Ramos (cell line): ENCODE data around the gene CLRN1.
"Not testable (repeated sequence)": the region's sequence is repeated elsewhere in the genome, so short reads cannot be mapped to it uniquely, and the experiment has no call there.

ENCODE experiments used
- in situ Hi-C: fragments of 300-500 bp; cut with MboI; formaldehyde crosslinking; loops from one replicate; pipeline ENCODE4 v1.14.3; 2022; ENCODE audit warnings: low sequenced_read_pairs; ENCODE audit not compliant: unreplicated experiment

CLRN1 gene, protein sequence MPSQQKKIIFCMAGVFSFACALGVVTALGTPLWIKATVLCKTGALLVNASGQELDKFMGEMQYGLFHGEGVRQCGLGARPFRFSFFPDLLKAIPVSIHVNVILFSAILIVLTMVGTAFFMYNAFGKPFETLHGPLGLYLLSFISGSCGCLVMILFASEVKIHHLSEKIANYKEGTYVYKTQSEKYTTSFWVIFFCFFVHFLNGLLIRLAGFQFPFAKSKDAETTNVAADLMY

DNA sequence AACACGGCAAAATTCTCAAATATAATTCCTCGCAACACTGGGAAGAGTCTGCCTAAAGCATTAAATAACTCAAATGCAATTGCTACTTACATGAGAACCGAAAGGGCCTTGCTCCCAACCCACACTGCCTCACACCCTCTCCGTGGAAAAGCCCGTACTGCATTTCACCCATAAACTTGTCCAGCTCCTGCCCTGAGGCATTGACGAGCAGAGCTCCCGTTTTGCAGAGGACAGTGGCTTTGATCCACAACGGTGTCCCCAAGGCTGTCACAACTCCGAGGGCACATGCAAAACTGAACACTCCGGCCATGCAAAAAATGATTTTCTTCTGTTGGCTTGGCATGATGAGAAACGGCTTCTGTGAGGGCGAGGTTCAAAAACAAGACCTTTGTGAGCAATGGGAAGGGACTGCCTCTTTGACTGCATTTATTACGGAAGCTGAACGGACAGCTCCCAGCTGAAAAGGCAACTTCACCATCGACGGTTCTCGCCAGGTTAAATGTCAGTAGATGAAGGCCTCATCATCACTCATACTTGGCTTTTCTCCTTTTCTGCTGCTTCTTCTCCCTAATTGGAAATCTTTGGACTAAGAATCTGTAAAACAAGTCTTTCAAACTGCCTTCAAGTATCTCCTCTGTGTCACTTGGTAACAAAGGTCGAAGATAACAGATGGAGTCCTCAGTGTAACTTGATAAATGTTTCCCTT is at the start of gene CLRN1:
Gene CLRN1, minus strand, starts transcription at position 362 of the 706 bp plus-strand sequence. Its CDS starts 19 bp downstream, at position 343.
- in situ Hi-C loops, result no loop called here

DNA sequence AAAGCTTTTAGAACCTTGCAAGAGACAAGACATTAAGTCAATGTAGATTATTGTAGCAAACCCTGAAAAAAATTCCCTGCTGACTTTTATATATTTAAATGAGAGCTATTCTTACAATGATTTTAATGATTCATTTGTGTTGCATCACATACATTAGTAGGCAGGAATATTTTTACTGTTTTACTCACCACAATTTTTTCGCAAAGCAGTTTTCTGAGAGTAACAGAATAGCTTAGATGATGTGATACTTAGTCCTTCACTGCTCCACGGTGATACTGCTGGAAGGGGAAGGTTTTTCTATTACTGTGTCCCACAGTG is 43.9 kb upstream of the CLRN1 start:
- in situ Hi-C loops, result no loop called here

DNA sequence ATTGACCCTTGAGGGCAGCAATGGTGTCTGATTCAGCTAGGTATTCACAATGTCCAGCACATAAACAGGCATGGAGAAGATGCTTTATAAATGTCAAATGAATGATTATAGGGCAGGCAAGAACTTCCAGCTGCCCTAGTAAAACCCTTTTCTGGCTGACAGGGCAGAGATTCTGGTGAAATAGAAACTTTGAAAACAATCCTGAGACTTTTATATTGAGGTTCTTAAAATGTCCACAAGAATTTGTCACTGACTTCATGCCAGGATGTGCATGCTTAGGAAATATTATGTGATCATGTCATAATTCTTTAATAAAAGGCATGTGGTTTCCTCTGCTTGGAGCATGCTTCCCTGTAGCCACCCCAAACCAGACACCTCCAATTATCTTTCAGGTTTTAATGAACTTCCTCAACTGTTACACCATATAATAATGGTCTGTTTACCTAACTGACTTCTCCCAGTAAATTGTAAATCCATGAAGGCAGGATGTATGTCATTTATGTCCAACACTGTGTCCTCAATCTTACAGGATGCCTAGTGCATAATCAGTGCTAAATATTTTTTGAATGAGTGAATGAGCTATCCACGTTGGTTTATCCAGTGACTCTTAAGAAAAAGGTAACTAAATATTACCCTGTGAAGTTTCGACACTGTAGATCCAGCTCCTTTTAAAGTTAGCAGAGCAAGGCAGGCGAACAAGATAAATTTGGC is 43.4 kb upstream of the CLRN1 start:
- in situ Hi-C loops, result no loop called here

DNA sequence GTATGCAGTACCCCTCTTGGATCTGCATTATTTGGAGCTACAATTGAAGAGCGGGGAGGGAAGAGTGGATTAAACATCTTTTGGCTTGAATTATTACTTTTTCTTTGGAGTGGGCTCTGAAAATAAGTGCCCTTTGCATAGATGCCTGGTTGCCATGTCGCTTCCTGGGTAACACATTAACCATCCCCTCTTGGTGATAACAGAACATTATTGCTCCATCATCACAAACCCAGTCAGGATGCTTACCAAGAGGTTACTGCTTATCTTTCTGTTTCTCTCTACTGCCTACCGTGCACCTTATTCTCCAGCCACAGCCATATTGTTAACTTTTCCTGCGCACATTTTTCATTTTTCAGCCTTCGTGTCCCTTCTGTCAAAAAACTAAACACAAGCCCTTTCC is 42.7 kb upstream of the CLRN1 start:
- in situ Hi-C loops, result no loop called here

DNA sequence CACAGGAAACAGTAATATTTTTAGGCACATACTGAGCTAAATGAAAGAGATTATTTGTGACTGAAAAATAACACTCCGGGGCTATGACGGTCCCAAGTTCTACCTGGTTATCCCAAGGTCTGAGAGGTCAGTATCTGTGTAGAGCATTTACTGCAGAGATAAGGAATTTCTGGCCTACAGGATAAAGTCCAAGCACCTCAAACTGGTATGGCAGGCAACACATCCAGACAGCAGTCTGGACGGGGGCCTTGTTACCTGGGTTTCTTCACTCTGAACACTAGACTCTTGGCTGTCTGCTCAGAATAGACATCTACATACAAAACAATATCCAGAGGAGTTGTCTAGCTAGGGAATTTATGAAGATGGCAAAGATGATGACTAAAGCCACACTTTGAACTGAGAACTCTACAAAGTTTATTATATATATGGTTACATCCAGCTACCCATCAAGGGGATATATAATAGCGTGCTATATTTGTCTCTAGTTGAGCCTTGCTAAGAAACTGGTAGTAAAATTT is 42.0 kb upstream of the CLRN1 start:
- in situ Hi-C loops, result no loop called here

DNA sequence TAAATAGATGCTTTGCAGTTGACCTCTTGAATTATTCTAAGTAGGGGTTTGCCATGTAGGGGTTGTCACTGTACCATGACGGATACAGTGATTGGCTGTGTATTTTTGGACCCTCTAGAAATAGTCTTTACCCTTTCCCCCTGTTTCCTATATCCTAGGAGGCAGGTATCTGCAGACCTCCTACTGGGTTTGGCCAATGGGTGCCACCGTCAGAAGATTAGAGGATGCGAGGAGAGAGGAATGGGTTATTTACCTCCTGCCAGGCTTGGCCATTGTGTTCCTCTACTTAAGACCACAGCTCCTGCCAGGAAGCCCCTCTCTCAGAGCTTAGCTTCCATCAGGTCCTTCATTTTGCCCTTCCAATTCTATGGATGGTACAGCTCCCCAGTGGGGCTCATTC is 40.2 kb upstream of the CLRN1 start:
- in situ Hi-C loops, result no loop called here

DNA sequence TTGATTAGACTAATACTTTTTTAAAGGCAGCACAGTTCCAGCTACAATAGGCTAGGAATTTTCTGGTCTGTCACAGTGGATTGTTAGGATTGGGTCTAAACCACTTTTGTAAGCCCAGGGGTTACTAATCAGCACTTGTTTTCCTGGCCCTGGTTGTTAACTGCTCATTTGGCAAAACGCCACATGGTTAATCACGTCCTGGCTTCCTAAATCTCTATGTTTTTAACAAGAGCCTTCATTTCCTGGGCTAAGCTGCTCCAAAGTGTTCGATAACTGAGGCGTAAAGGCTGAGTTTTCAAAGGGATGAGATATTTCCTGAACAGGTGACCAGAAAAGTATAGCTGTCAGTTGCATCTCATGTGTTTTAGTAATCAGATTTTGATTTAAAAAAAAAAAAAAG is 38.9 kb upstream of the CLRN1 start:
- in situ Hi-C loops, result no loop called here

DNA sequence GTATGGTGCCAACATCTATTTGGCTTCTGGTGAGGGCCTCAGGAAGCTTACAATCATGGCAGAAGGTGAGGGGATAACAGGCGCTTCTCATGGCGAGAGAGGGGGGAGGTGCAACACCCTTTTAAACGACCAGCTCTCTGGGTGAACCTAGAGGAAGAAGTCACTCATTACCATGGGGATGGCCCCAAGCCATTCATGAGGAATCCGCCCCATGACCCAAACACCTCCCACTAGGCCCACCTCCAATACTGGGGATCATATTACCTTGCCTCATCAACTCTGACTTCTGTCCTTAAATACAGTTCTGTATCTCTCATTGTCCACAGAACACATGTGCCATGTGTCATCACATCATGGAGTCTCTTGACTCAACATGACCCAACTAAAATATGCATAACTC is 37.5 kb upstream of the CLRN1 start:
- in situ Hi-C loops, result no loop called here

DNA sequence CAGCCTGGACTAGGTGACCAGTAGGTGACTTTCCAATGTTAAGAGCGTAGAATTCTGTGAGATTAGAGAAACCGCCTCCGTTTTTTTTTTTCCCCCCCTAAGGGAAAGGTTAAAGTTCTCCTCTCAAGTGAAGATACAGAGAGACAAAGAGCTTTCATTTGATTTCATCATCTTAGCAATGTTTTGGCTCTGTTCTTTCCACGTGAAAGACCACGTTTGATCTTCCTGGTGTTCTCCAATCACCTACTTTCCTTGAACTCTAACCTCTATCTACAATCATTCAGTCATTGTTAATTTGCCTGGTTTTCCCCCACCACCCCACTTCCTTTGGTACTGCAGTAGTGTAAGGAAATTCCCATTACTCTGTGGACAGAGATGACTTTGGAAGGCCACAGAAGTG is 36.9 kb upstream of the CLRN1 start:
- in situ Hi-C loops, result no loop called here

DNA sequence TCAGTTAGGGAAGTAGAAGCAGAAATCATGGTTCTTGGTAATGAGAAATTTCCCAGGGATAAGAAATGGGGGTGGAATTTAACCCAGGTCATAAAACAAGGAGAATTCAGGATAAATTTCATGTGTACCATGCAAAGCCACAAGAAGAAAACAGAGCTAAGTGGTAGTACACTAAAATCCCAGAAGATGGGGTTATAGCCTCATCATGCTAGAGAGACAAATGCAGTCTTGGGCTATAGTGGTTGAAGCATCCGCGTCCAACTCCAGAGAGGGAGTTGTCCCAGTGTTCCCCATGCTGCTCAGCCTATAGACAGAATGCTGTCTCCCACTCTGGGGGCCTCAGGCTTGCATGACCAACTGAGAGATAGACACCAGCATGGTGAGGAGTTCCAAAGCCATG is 36.2 kb upstream of the CLRN1 start:
- in situ Hi-C loops, result no loop called here

DNA sequence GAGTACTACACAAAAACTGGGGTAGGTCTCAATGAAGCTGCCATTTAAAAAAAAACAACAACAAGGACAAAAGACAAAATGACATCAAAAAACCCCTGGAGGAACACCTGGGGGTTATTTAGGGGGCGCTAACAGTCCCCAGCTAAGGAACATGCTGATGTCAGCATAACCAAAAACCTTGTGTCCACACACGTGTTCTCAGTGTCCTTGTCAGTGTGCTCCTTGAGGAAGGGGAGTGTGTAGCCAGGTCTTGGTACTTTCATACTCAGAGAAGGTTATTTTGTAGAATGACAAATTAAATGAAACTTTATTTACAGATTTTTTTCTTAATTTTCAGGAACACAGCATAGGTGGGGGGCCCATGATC is 31.2 kb upstream of the CLRN1 start:
- in situ Hi-C loops, result no loop called here

DNA sequence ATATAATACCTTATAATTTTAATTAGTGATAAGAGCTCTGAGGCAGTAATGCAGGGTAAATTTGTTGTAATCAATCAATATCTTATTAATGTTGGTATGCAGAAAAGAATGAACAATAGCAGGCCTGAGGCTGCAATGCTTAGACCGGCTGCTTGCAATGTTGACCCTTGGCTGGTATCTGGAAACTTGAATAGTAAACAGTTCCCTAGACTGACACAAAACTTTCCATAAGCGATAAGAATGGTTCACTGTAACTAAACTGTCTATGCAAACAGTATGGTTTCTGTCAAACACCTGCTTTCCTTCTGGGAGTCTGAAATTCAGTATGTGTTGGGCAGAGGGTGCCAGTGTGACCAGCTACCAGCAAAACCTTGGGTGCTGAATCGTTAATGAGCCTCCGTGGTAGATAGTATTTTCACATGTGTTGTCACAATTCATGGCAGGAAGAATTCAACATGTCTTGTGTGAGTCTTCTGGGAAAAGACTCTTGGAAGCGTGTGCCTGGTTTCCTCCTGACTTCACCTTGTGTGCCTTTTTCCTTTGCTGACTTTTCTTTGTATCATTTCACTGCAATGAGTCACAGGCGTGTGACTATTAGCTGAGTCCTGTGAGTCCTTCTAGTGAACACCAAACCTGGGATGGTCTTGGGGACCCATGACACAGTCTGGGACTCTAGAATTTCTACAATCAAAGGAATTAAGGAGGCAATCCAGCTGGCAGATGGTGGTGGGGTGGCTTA is 30.7 kb upstream of the CLRN1 start:
- in situ Hi-C loops, result no loop called here

DNA sequence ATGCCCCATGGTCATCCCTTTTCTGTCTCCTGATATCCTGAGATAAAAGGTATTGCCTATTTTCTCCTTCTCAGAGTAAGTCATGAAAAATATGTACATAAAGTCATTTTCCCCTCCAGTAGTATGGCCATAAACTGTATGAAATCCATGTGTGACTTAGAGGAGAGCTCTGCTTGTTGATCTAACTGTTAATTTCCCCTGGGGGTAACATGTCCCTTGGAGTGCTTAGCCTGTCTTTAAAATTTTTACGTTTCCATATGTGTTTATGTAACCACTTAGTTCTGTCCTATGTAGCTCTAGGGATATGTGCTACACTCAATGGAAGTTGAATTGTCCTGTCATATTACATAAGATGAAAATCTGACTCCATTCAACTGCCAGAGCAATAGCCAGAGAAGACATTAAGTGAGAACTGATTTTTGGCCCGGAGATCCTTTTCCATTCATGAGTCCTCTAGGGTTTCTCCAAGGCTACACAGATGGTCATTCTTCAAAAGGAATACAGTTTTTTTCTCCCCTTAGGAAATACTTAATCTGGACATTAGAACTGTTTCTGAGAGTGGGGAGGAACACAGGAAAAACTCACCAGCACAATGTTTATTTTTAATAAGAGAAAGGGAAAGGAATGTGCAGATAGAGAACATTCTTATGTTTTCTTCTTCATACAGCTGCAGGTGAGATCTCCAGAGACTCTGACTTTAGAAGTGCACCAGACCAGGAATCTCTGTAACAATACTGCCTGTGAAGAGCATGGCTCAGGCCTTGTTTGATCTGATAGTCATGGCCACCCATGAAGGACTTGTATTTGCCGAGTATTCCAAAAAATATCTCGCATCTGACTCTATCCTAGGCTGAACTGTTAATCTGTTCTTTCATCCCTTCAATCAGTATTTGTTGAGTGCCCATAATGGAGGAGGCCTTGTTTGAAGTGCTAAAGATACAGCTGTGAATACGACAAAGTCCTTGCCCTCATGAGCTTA is 29.8 kb upstream of the CLRN1 start:
- in situ Hi-C loops, result no loop called here

DNA sequence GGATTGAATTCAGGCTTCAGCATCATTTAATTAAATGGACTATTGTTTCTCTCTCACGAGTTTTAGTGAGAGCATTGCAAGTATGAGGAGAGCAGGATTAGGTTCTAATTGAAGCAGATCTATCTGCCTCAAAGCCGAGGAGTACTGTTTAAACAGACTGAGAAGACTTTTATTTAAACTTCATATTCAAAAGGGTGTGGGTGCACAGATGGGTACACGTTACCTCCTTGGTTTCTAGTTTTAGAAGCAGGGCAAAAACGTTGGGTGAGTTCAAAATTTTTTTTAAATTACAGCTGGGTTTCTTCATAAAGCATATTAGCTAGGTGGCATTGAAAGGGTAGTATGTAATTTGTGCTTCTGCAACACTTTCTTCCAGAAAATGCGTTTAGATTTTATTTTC is 26.5 kb upstream of the CLRN1 start:
- in situ Hi-C loops, result no loop called here

DNA sequence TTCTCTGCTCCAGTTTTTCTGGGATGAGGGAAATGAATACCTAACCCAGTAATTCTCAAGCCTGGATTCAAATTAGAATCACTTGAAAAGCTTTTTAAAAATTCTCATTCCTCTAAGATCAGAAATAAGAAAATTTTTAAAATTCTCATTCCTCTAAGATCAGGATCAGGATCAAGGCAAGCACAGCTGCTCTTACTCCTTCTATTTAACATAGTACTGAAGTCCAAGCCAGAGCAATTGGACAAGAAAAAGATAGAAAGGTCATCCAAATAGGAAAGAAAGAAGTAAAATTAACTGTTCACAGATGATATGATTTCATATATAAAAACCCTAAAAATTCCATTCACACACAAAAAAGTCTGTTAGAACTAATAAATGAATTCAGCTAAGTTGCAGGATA is 24.2 kb upstream of the CLRN1 start:
- in situ Hi-C loops, result no loop called here

DNA sequence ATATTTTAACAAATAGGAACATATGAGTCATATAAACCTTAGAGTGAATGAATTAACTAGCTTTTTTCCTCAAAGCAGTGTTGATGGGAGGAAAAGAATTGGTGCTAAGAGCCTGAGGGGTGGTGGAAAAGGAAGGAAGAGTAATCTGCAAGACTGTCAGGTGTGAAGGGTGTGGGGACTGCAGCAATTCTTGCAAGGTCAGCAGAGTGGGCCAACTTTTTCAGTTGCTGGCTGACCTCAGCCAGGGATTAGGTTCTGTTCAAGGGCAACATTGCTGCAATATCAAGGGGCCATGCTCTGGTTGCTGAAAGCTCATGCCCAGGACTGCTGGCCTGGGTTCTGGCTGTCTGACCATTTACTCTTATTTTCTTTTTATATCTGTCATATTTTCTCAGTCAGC is 23.0 kb upstream of the CLRN1 start:
- in situ Hi-C loops, result no loop called here

DNA sequence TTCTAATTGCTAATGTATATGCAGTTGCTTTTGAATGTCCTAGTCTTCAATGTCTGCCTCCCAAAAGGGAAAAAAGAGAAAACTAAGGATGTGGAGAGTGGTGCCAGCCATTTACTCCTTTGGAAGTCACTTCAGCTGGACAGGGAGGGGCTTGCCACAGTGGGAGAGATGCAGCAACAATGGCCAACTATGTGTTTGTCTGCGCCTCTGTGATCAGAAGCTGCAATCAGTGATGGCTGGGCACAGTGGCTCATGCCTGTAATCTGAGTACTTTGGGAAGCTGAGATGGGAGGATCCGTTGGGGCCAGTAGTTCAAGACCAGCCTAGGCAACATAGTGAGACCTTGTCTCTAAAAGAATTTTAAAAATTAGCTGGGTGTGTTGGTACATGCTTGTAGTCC is 16.7 kb upstream of the CLRN1 start:
- in situ Hi-C loops, result no loop called here

DNA sequence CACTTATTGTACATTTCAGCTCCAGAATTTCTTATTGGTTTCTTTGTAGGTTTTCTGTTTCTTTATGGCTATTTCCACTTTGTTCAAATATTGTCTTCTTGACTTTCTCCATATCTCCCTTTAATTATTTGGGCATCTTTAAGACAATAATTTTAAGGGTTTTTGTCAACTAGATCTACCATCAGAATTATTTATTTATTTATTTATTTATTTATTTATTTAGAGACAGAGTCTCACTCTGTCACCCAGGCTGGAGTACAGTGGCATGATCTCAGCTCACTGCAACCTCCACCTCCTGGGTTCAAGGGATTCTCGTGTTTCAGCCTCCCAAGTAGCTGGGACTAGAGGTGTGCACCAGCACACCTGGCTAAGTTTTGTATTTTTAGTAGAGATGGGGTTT is 15.9 kb upstream of the CLRN1 start:
- in situ Hi-C loops, result not testable (repeated sequence)

DNA sequence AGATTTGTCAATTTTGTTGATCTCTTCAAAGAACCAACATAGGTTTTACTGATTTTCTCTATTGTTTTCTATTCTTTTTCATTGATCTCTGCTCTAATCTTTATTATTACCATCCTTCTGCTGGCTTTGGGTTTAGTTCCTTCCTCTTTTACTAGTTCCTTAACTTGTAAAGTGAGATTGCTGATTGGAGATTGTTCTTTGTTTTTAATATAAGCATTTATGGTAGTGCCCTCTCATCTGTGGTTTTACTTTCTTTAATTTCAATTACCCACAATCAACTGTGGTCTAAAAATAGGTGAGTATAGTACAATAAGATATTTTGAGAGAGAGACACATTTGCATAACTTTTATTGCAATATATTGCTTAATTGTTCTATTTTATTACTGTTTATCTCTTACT is 13.2 kb upstream of the CLRN1 start:
- in situ Hi-C loops, result no loop called here

DNA sequence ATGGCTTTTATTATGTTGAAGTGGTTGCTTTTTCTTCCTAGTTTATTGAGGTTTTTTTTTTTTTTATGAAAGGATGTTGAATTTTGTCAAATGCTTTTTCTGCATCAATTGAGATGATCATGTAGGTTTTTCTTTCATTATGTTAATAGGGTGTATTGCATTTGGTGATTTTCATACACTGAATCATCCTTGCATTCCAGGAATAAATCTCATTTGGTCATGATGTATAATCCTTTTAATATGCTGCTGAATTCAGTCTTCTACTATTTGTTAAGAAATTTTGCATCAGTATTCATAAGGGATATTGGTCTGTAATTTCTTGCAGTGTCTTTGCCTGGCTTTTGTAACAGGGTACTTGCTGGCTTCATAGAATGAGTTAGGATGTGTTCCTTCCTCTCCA is 11.5 kb upstream of the CLRN1 start:
- in situ Hi-C loops, result no loop called here
